Activated CD8-positive, alpha-beta memory T cell treated with anti-CD3 and anti-CD28 coated beads for 36 hours (primary cell): ENCODE measurements around the gene FLOT1. TPM values are rescaled to one million over a fixed set of nuclear protein-coding genes. Genes with fewer than 3 reads are reported as not detected.

Experiments used
- CTCF ChIA-PET: fragments of 350-600 bp; sonication (Branson Sonifier 250); formaldehyde crosslinking; loops from one replicate; lab custom pipeline; 2021; ENCODE audit warnings: antibody characterized with exemption; lab: Charles Lee
- POLR2A ChIA-PET: fragments of 350-600 bp; sonication (Branson Sonifier 250); formaldehyde crosslinking; loops from one replicate; lab custom pipeline; 2021; ENCODE audit warnings: antibody characterized with exemption; lab: Charles Lee
- total RNA-seq, 2 experiments: library from RNA; stranded (reverse); gene quantifications; one replicate each; pipeline ENCODE4 v1.2.3, GENCODE V29; 2021

Gene FLOT1
- total RNA-seq, 2 experiments from 2014 or later, result 178 to 186 TPM

- CTCF ChIA-PET, result interaction anchor here (0.6 to 5.5 kb wide), 9 partner anchors 10 to 161 kb away, joined by 3 to 64 read pairs (median 7); partner anchors contain the start of gene DHX16
- POLR2A ChIA-PET, result interaction anchor here (0.9 to 8.4 kb wide), 9 partner anchors 9 to 106 kb away, joined by 3 to 98 read pairs (median 5); partner anchors contain the start of gene DHX16
Measured at GRCh38 chr6:30721198-30722024, 21.1 kb downstream of the FLOT1 start.

DNA sequence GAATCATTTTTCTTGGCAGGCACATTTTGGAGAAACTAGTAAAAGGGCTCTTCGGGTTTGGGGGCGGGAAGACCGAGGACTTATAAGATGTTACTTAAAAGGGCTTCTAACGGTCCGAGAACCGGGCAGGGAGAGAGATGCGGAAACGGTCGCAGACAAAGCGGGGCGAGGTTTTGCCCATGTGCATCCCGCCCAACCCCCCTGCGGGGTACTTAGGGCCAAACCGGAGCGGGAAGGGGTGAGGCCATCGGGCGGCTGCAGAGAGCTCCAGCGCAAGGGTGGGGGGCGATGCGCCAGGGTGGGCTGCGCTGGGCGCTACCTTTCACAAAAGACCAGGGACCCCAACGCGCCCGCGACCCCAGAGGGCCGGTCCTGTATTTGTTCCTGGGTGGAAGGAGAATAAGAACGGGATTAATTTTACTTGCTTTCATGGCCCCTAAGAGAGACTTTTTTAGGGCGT, 21.7 kb downstream of the FLOT1 start:
- ChIA-PET POLR2A (interaction anchor here (0.6 to 8.4 kb wide), 6 partner anchors 9 to 105 kb away, joined by 3 to 98 read pairs (median 7); no protein-coding TSS in a partner anchor), CTCF (interaction anchor here (0.6 to 5.5 kb wide), 4 partner anchors 10 to 105 kb away, joined by 3 to 64 read pairs (median 41); no protein-coding TSS in a partner anchor)

- POLR2A ChIA-PET, result interaction anchor here (0.6 to 8.4 kb wide), 6 partner anchors 8 to 105 kb away, joined by 3 to 98 read pairs (median 7); no protein-coding TSS in a partner anchor
- CTCF ChIA-PET, result interaction anchor here (1.5 to 5.5 kb wide), 6 partner anchors 8 to 41 kb away, joined by 5 to 64 read pairs (median 28); no protein-coding TSS in a partner anchor
Measured at GRCh38 chr6:30719791-30720737, 22.4 kb downstream of the FLOT1 start, which contains the start of gene TUBB. TUBB (plus strand) TSS chr6:30720352; CDS start chr6:30720507, 155 bp downstream.

- POLR2A ChIA-PET, result interaction anchor here (0.7 to 8.4 kb wide), 3 partner anchors 12 to 104 kb away, joined by 7 to 98 read pairs (median 10); no protein-coding TSS in a partner anchor
Measured at GRCh38 chr6:30719356-30719755, 23.1 kb downstream of the FLOT1 start.

GRCh38 chr6:30717845-30718720, 24.4 kb downstream of the FLOT1 start:
- ChIA-PET POLR2A (interaction anchor here (1.0 to 8.4 kb wide), 3 partner anchors 27 to 103 kb away, joined by 3 to 98 read pairs (median 7); partner anchors contain the start of gene NRM), CTCF (interaction anchor here (0.8 to 5.5 kb wide), 9 partner anchors 10 to 370 kb away, joined by 3 to 33 read pairs (median 7); no protein-coding TSS in a partner anchor)

More at GRCh38 chr6:30719356-30719755, 23.1 kb downstream of the FLOT1 start:
- CTCF ChIA-PET, result interaction anchor here (1.4 to 5.5 kb wide), 5 partner anchors 9 to 41 kb away, joined by 5 to 33 read pairs (median 7); no protein-coding TSS in a partner anchor

DNA sequence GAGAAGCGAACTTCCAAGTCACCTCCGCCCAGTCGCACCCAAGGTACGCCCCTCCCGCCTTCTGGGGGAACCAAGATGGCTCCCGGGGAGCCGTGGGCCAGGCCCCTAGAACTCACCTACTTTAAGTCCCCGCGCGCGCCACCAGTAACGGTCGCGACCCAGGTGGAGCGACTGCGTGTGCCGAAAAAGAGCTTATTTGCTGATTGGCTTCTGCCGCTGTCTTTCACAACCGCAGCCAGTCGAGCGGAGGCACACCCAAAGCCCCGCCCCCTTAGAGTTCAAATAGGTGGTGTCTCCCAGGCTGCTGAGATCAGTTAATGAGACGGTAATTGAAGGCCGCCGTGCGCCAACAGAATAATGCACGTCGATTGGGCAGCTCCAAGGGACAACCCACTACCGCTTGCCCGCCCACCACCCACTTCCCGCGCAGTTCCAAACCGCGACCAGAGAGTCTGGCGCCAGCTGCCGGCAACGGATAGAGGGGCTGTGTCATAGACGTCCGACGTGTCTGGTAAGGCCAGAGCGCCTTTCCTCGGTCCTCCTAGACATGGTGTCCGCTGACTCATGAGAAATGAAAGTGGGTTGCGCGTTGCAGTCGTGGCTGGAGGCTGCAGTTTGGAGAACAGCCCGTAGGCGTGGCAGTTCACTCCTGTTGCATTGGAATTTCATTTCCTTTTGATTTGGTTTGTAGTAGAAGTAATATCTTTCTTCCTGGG, 25.2 kb downstream of the FLOT1 start, which contains the start of gene MDC1:
MDC1 (minus strand) TSS at position 153 of the 716 bp plus-strand sequence. CDS start 2,106 bp downstream, outside the sequence.
- POLR2A ChIA-PET, result interaction anchor here (0.5 to 8.4 kb wide), 10 partner anchors 20 to 100 kb away, joined by 3 to 98 read pairs (median 4); partner anchors contain the start of genes DHX16, MRPS18B and NRM
- CTCF ChIA-PET, result interaction anchor here (0.8 to 3.6 kb wide), 9 partner anchors 13 to 371 kb away, joined by 3 to 22 read pairs (median 5); partner anchors contain the start of genes MRPS18B and PPP1R10

DNA sequence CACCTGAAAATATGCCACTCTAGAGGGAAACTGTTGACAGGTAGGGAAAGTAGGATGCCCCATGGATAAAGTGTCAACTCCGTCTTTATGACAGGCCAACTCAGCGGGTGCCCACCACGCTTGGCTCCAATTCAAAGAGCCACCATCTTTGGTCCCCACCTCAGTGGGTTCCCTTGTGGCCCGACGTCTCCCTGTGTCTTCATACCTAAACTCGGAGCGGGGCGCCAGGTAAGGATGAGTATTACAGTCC, 25.7 kb downstream of the FLOT1 start:
- ChIA-PET POLR2A (interaction anchor here (0.6 to 8.4 kb wide), 9 partner anchors 20 to 99 kb away, joined by 3 to 98 read pairs (median 4); partner anchors contain the start of genes MRPS18B and NRM), CTCF (interaction anchor here (0.8 to 3.6 kb wide), 8 partner anchors 14 to 99 kb away, joined by 3 to 22 read pairs (median 6); partner anchors contain the start of genes MRPS18B and PPP1R10)

DNA sequence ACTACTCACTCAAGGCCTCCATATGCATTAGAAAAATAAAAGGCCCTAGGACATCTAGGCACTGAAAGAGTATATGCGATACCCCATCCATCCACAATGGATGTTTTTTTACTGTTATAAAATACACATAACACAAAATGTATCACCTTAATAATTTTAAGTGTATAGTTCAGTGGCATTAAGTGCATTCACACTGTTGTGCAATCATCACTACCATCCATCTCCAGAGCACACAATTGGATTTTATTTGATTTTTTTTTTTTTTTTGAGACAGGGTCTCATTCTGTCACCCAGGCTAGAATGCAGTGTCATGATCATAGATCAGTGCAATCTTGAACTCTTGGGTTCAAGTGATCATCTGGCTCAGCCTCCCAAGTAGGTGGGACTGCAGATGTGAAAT, 28.2 kb downstream of the FLOT1 start:
- POLR2A ChIA-PET, result no interaction called here
- CTCF ChIA-PET, result no interaction called here

DNA sequence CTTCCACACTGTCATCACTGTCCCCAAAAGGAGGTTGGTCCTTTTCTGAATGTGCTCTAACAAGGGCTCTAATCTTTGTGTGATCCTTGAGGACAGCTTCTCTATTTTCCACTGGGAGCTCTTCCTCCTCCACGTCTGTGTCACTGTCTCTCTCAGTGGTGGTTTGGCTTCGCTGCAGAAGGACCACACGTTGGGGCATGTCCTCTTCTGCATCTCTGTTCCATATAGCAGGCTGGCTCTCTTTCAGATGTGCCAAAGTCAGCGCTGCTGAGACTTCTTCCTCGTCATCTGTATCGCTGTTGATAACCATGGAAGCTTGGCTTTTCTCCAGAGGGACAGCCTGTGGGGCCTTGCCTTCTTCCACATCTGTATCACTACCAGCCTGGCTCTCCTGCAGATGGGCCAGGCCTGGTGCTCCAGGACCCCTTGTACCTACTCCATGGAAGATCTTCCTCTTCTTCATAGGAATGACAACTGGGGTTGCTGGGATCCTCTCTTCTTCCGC, 30.0 kb downstream of the FLOT1 start:
- ChIA-PET CTCF (interaction anchor here (1.2 to 1.8 kb wide), 3 partner anchors 10 to 171 kb away, joined by 3 to 8 read pairs (median 3); no protein-coding TSS in a partner anchor), POLR2A (interaction anchor here (0.9 kb wide), 1 partner anchor 25 kb away, joined by 3 read pairs; no protein-coding TSS in a partner anchor)

GRCh38 chr6:30711758-30712380, 30.6 kb downstream of the FLOT1 start:
- POLR2A ChIA-PET, result interaction anchor here (0.6 to 0.9 kb wide), 2 partner anchors 9 to 24 kb away, joined by 3 read pairs; no protein-coding TSS in a partner anchor
- CTCF ChIA-PET, result interaction anchor here (1.2 to 1.8 kb wide), 3 partner anchors 11 to 171 kb away, joined by 3 to 8 read pairs (median 3); no protein-coding TSS in a partner anchor

DNA sequence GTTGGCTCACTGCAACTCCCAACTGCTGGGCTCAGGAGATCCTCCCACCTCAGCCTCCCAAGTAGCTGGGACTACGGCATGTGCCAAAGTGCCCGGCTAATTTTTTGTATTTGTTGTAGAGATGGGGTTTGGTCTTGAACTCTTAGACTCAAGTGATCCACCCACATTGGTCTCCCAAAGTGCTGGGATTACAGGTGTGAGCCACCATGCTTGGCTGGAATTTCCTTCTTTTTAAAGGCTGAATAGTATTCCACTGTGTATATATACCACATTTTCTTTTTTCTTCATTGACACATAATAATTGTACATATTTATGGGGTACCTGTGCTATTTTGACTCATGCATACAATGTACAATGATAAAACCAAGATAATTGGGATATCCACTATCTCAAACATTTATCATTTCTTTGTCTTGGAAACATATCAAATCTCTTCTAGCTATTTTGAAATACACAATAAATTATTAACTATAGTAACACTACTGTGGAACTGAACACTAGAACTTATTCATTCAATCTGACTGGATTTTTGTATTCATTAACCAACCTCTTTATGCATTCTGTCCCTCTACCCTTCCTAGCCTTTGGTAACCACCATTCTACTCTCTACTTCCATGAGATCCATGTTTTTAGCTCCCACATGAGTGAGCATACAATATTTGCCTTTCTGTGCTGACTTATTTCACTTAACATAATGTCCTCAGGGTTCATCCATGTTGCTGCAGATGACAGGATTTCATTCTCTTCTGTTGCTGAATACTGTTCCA, 33.2 kb downstream of the FLOT1 start:
- POLR2A ChIA-PET, result no interaction called here
- CTCF ChIA-PET, result interaction anchor here (1.2 to 2.1 kb wide), 2 partner anchors 21 to 22 kb away, joined by 3 to 6 read pairs; no protein-coding TSS in a partner anchor

DNA sequence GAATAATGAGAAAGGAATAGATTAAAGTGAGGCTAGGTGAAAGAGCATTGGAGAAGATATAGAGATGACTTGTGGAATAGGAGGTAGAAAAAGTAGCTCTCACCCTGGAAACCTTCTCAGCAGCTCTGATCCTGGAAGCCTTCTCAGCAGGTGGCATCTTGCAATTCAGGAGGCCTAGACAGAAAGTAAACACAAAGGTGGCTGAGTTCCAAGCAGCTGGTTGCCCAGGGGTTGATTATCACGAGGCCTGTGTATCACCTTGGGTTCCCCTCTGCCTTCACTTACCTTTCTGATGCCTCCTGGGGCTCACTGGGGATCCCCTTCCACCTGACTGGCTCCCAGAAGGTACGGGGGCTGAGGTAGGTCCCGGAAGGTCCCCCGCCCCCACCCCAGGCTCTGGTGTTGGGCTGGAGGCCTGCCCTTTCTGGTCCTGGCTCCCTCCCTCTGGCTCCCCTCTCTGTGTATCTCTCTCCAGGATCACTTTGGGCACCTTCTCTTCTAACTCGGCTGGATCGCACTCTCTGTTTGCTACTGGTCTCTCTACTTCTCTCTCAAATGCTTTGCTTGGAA, 35.1 kb downstream of the FLOT1 start:
- POLR2A ChIA-PET, result no interaction called here
- CTCF ChIA-PET, result interaction anchor here (0.6 kb wide), 1 partner anchor 26 kb away, joined by 3 read pairs; no protein-coding TSS in a partner anchor

DNA sequence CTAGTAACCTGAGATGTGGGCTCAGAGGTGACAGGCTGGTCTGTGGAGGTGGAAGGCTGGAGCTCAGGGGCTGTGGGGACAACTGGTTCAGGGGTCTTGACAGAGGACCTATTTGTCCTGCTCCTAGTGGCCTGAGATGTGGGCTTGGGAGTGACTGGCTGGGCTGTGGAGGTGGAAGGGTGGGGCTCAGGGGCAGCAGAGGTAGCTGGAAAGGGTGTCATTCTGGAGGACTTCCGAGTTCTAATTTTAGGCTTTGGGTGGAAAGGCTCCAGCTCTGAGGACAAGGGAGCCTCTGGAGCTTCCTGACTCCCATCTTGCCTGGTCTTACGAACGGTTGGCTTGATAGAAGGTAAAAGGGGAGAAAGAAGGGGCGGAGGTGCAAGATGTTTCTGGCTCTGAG, 36.9 kb downstream of the FLOT1 start:
- ChIA-PET POLR2A (no interaction called here), CTCF (interaction anchor here (1.2 kb wide), 1 partner anchor 14 kb away, joined by 3 read pairs; no protein-coding TSS in a partner anchor)

DNA sequence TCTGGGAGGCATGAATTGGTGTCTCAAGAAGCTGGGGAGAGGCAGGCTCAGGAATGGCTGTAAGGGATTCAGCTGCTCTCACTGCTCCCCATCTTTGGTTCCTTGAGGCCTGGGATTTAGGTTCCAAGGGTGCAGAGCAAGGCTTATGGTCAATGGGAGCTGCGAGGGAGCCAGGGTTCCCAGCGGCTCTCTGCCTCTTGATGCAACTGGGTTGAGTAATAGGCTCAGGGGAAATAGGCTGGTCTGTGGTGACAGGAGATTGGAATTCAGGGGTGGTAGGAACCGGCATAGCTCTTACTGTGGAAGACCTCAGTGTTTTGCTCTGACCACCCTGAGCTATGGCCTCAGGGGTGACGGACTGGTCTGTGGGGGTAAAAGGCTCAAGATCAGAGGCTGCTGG, 38.7 kb downstream of the FLOT1 start:
- ChIA-PET POLR2A (interaction anchor here (0.6 kb wide), 1 partner anchor 27 kb away, joined by 6 read pairs; no protein-coding TSS in a partner anchor), CTCF (interaction anchor here (1.1 kb wide), 1 partner anchor 118 kb away, joined by 3 read pairs; no protein-coding TSS in a partner anchor)
